ENCODE results near the gene OCSTAMP.

The OCSTAMP gene

GRCh38 chr20:46512943-46513844 lies 37.3 kb downstream of the OCSTAMP start, which contains the start of gene ZNF334:
Gene ZNF334, minus strand, starts transcription at chr20:46513559. Its CDS starts 1,457 bp downstream, at chr20:46512102.
- no peak for DNase-seq

GRCh38 chr20:46509523-46509922 lies 40.9 kb downstream of the OCSTAMP start:
- DNase-seq, result no peak

- no peak for DNase-seq
Measured at GRCh38 chr20:46507760-46508407, 42.6 kb downstream of the OCSTAMP start.

GRCh38 chr20:46505506-46505905 lies 44.9 kb downstream of the OCSTAMP start:
- DNase-seq, result no peak

GRCh38 chr20:46501961-46502360 lies 48.5 kb downstream of the OCSTAMP start:
- no peak for DNase-seq

GRCh38 chr20:46501337-46501942 lies 49.0 kb downstream of the OCSTAMP start:
- no peak for DNase-seq

- DNase-seq, result no peak
Measured at GRCh38 chr20:46494077-46494476, 56.4 kb downstream of the OCSTAMP start.

- DNase-seq, result no peak
Measured at GRCh38 chr20:46491354-46491753, 59.1 kb downstream of the OCSTAMP start.
